ENCODE data around the gene NDC1.
"Not testable (repeated sequence)": the region's sequence is repeated elsewhere in the genome, so short reads cannot be mapped to it uniquely, and the experiment has no call there.

NDC1 gene

GRCh38 chr1:53837924-53838653 is at the start of gene NDC1:
NDC1 (minus strand) TSS chr1:53838296; CDS start chr1:53838261, 35 bp downstream.
- peak; percentile 92 to 93 for DNase-seq

GRCh38 chr1:53883600-53883999 is 45.5 kb upstream of the NDC1 start:
- not testable (repeated sequence) for DNase-seq

- DNase-seq, result not testable (repeated sequence)
These were observed 43.8 kb upstream of the NDC1 start for GRCh38 chr1:53881853-53882252.

- no peak for DNase-seq
These were observed 40.5 kb upstream of the NDC1 start for GRCh38 chr1:53878492-53879105.

GRCh38 chr1:53875150-53875549 is 37.1 kb upstream of the NDC1 start:
- DNase-seq, result not testable (repeated sequence)

GRCh38 chr1:53871773-53872484 is 33.8 kb upstream of the NDC1 start:
- no peak for DNase-seq

- no peak for DNase-seq
These were observed 33.1 kb upstream of the NDC1 start for GRCh38 chr1:53871221-53871620.

- no peak for DNase-seq
These were observed 31.5 kb upstream of the NDC1 start for GRCh38 chr1:53869454-53870117.

GRCh38 chr1:53868565-53868964 is 30.5 kb upstream of the NDC1 start:
- DNase-seq, result no peak

GRCh38 chr1:53862507-53862906 is 24.4 kb upstream of the NDC1 start:
- DNase-seq, result no peak

GRCh38 chr1:53860967-53861411 is 22.9 kb upstream of the NDC1 start:
- peak; percentile 33 to 47 for DNase-seq

- no peak for DNase-seq
These were observed 13.6 kb upstream of the NDC1 start for GRCh38 chr1:53851571-53852285.

GRCh38 chr1:53850082-53850673 is 12.1 kb upstream of the NDC1 start:
- DNase-seq, result no peak

GRCh38 chr1:53847980-53848379 is 9.9 kb upstream of the NDC1 start:
- no peak for DNase-seq

- no peak for DNase-seq
These were observed 4.3 kb upstream of the NDC1 start for GRCh38 chr1:53842347-53842746.

- no peak for DNase-seq
These were observed 518 bp upstream of the NDC1 start for GRCh38 chr1:53838654-53838974.

- no peak for DNase-seq
These were observed 511 bp downstream of the NDC1 start for GRCh38 chr1:53837646-53837923.

- DNase-seq, result no peak
These were observed 2.6 kb downstream of the NDC1 start for GRCh38 chr1:53835491-53835890.

GRCh38 chr1:53834776-53835175 is 3.3 kb downstream of the NDC1 start:
- DNase-seq, result no peak

GRCh38 chr1:53833393-53833792 is 4.7 kb downstream of the NDC1 start:
- DNase-seq, result no peak

GRCh38 chr1:53826367-53826766 is 11.7 kb downstream of the NDC1 start:
- DNase-seq, result no peak

- no peak for DNase-seq
These were observed 12.8 kb downstream of the NDC1 start for GRCh38 chr1:53825306-53825705.

- no peak for DNase-seq
These were observed 15.2 kb downstream of the NDC1 start for GRCh38 chr1:53822931-53823330.

Data from activated T-cell treated with anti-CD3 and anti-CD28 coated beads, Interleukin-2, amount 50 U/mL, for 48 hours (primary cell).